ENCODE measurements around the gene PTPRD. TPM values are rescaled to one million over a fixed set of nuclear protein-coding genes. Genes with fewer than 3 reads are reported as not detected.

PTPRD gene
- total and polyA plus RNA-seq, 2 of the 4 experiments (the other 2 are of a cell fraction) = 0.07 to 0.18 TPM

GRCh38 chr9:8693464-8693863 is 1919.3 kb downstream of the PTPRD start:
- H3K4me2 ChIP-seq (ENCODE audit: low read depth, low read length) = no peak overlapping the region
- no peak overlapping the region for H2BK20ac ChIP-seq (ENCODE audit: low read depth, low read length)
- H3K9me1 ChIP-seq (ENCODE audit: insufficient read depth, low read length) = no peaks in the 10 kb centered on the region
- intact Hi-C loops (cut with micrococcal nuclease) (loop anchor here (10.0 kb wide), 1 partner anchor 319 kb away; no protein-coding TSS in a partner anchor), in situ Hi-C loops (cut with MboI; ENCODE audit: low sequenced_read_pairs) (no loop called here), dilution Hi-C loops (cut with HindIII; ENCODE audit: low sequenced_read_pairs, unreplicated experiment) (no loop called here)
- no peak overlapping the region for H3K4me3 ChIP-seq (ENCODE audit: insufficient read depth, low read depth, low read length)
- no peak overlapping the region for H2BK5ac ChIP-seq (ENCODE audit: low read depth, low read length, poor library complexity, severe bottlenecking)
- no peaks in the 10 kb centered on the region for H3K27me3 ChIP-seq (ENCODE audit: control insufficient read depth, insufficient read depth, low read length)
- no peak overlapping the region for H3K27ac ChIP-seq (ENCODE audit: insufficient read depth, low read length)
- DNase-seq (no peak), ATAC-seq (ENCODE audit: low read depth) (no peak)
- WGBS, 2 experiments (ENCODE audit: extremely low coverage in 2 of 2, insufficient read length in 1 of 2) = no CpG with 5 or more reads among the region's 6 CpGs
- no peak overlapping the region for H2AK9ac ChIP-seq (replicated peaks; ENCODE audit: low read depth, low read length, poor library complexity)
- no peak overlapping the region for H2AK5ac ChIP-seq (ENCODE audit: low read depth, low read length)
- H2AFZ ChIP-seq (replicated peaks; ENCODE audit: low read length, poor library complexity) = no peak overlapping the region
- no peak overlapping the region for H4K8ac ChIP-seq (ENCODE audit: low read depth in 2 of 2, low read length in 2 of 2)
- no peaks in the 10 kb centered on the region for H4K20me1 ChIP-seq (ENCODE audit: insufficient read depth, low read length)
- TF ChIP-seq POLR2A (IDR thresholded peaks at IDR 0.05; ENCODE audit: low read depth, low read length) (no peak), CEBPB (IDR thresholded peaks at IDR 0.05; ENCODE audit: low read depth, low read length) (no peak), NFE2L2 (IDR thresholded peaks at IDR 0.05; ENCODE audit: low read depth, low read length) (no peak), RAD21 (IDR thresholded peaks at IDR 0.05; ENCODE audit: low read length) (no peak), CHD1 (IDR thresholded peaks at IDR 0.05; ENCODE audit: low read depth, low read length) (no peak), SMC3 (IDR thresholded peaks at IDR 0.05; ENCODE audit: low read depth, low read length) (no peak), ELK1 (IDR thresholded peaks at IDR 0.05; ENCODE audit: borderline replicate concordance, low read depth, low read length) (no peak), MXI1 (IDR thresholded peaks at IDR 0.05; ENCODE audit: borderline replicate concordance, low read depth, low read length) (no peak), BHLHE40 (IDR thresholded peaks at IDR 0.05; ENCODE audit: low read depth, low read length) (no peak), RCOR1 (IDR thresholded peaks at IDR 0.05; ENCODE audit: insufficient replicate concordance, low read length) (no peak), CTCF (conservative IDR thresholded peaks at IDR 0.05; ENCODE audit: low read depth, low read length) (no peak), FOS (IDR thresholded peaks at IDR 0.05; ENCODE audit: low read depth, low read length) (no peak)
- H3K4ac ChIP-seq (ENCODE audit: low read depth, low read length) = no peak overlapping the region
- H2BK15ac ChIP-seq (ENCODE audit: low read depth, low read length) = no peak overlapping the region
- H3K36me3 ChIP-seq (ENCODE audit: control insufficient read depth, insufficient read depth, low read length) = no peaks in the 10 kb centered on the region
- H3K79me1 ChIP-seq (ENCODE audit: low read depth in 1 of 2, low read length in 2 of 2) = no peaks in the 10 kb centered on the region
- no peak overlapping the region for H3K18ac ChIP-seq (ENCODE audit: low read depth, low read length)
- BruUV-seq (replicated peaks) = no TSS peak
- ChIA-PET POLR2A (ENCODE audit: unreplicated experiment) (no interaction called here), CTCF (no interaction called here)
- no peaks in the 10 kb centered on the region for H3K9me3 ChIP-seq (ENCODE audit: control insufficient read depth, insufficient read depth, low read length)
- H4K5ac ChIP-seq (ENCODE audit: low read depth, low read length) = no peak overlapping the region
- H3K9ac ChIP-seq (ENCODE audit: low read depth, low read length) = no peak overlapping the region
- no peak overlapping the region for H3K56ac ChIP-seq (ENCODE audit: extremely low read depth, insufficient read depth, low read length)
- no peaks in the 10 kb centered on the region for H3K4me1 ChIP-seq (ENCODE audit: control insufficient read depth, insufficient read depth, low read length)
- no peak overlapping the region for H3K23ac ChIP-seq (ENCODE audit: low read depth, low read length)
- no peak overlapping the region for H3K14ac ChIP-seq (replicated peaks; ENCODE audit: low read depth, low read length)
- no peak overlapping the region for H2BK120ac ChIP-seq (ENCODE audit: low read depth, low read length)
- H4K91ac ChIP-seq (ENCODE audit: insufficient read depth, low read depth, low read length) = no peak overlapping the region
